SK-N-SH (cell line): ENCODE results near the gene STARD5. TPM values are rescaled to one million over a fixed set of nuclear protein-coding genes. Genes with fewer than 3 reads are reported as not detected.

Experiments used
- CTCF ChIA-PET: fragments of 300-600, 350-600 bp; formaldehyde crosslinking; extraction: SDS; loops from one replicate; lab custom pipeline; 2021; lab: Yijun Ruan, JAX
- POLR2A ChIA-PET: fragments of 350-600 bp; sonication (Branson Sonifier 250); formaldehyde crosslinking; extraction: SDS; loops from one replicate; lab custom pipeline; 2020; ENCODE audit warnings: antibody characterized with exemption, inconsistent platforms; lab: Yijun Ruan, JAX
- DNase-seq: peaks from one replicate; pipeline ENCODE4 v3.0.0; 2012
- H2AFZ ChIP-seq: fragments of 200-600 bp; sonication (generic); 2 replicates; pipeline ENCODE4 v1.8.1; 2016; ENCODE audit warnings: antibody characterized with exemption, mild to moderate bottlenecking, low read depth
- H3F3A ChIP-seq: fragments of 200-600 bp; sonication (generic); replicated peaks from 2 replicates; pipeline ENCODE3; 2016; ENCODE audit warnings: antibody characterized with exemption, mild to moderate bottlenecking; ENCODE audit not compliant: insufficient read depth
- H3K27ac ChIP-seq, 2 experiments: fragments of 200-500 bp in 1 of 2; fragments of 200-600 bp in 1 of 2; sonication (Bioruptor generic) in 1 of 2; sonication (generic), shearing (Covaris generic) in 1 of 2; 2 replicates each; pipeline versions ENCODE4 v1.5.1 to v1.6.1; 2014 to 2016; ENCODE audit warnings: low read depth in 2 of 2, inconsistent platforms in 1 of 2, low read length in 1 of 2, mild to moderate bottlenecking in 1 of 2, mixed read lengths in 1 of 2
- H3K27me3 ChIP-seq: fragments of 200-600 bp; sonication (generic), shearing (Covaris generic); 2 replicates; pipeline ENCODE4 v1.6.1; 2016; ENCODE audit warnings: mixed run types; ENCODE audit not compliant: insufficient read depth
- H3K36me3 ChIP-seq, 2 experiments: fragments of 200-500 bp in 1 of 2; fragments of 200-600 bp in 1 of 2; sonication (Bioruptor generic) in 1 of 2; sonication (generic) in 1 of 2; replicated peaks in 1 of 2; 2 replicates each; pipeline versions ENCODE3 to v1.5.1; 2014 to 2016; ENCODE audit warnings: low read length in 1 of 2, mild to moderate bottlenecking in 1 of 2; ENCODE audit not compliant: insufficient read depth in 2 of 2, control insufficient read depth in 1 of 2
- H3K4me1 ChIP-seq, 2 experiments: fragments of 200-500 bp in 1 of 2; fragments of 200-600 bp in 1 of 2; sonication (Bioruptor generic) in 1 of 2; sonication (generic), shearing (Covaris generic) in 1 of 2; 2 replicates each; pipeline versions ENCODE4 v1.5.1 to v1.6.1; 2014 to 2016; ENCODE audit warnings: low read depth in 1 of 2, low read length in 1 of 2, mixed run types in 1 of 2; ENCODE audit not compliant: insufficient read depth in 2 of 2, control insufficient read depth in 1 of 2
- H3K4me2 ChIP-seq: fragments of 200-600 bp; sonication (generic), shearing (Covaris generic); 2 replicates; pipeline ENCODE4 v1.6.1; 2017; ENCODE audit warnings: mixed run types
- H3K4me3 ChIP-seq, 2 experiments: fragments of 200-500 bp in 1 of 2; fragments of 200-600 bp in 1 of 2; sonication (Bioruptor generic) in 1 of 2; sonication (generic), shearing (Covaris generic) in 1 of 2; 2 replicates each; pipeline versions ENCODE4 v1.5.1 to v1.8.1; 2014 to 2016; ENCODE audit warnings: low read depth in 2 of 2, inconsistent platforms in 1 of 2, low read length in 1 of 2, mild to moderate bottlenecking in 1 of 2, mixed read lengths in 1 of 2, moderate library complexity in 1 of 2
- H3K79me2 ChIP-seq: fragments of 200-600 bp; sonication (generic); 2 replicates; pipeline ENCODE4 v1.8.1; 2017; ENCODE audit warnings: mild to moderate bottlenecking; ENCODE audit not compliant: insufficient read depth
- H3K9ac ChIP-seq: fragments of 200-600 bp; sonication (generic); 2 replicates; pipeline ENCODE4 v1.6.1; 2017; ENCODE audit warnings: mixed run types
- H3K9me2 ChIP-seq: fragments of 200-600 bp; sonication (generic); 2 replicates; pipeline ENCODE4 v1.6.1; 2017; ENCODE audit warnings: mixed run types
- H3K9me3 ChIP-seq: fragments of 200-600 bp; sonication (generic); 2 replicates; pipeline ENCODE4 v1.6.1; 2017; ENCODE audit warnings: mixed run types, mild to moderate bottlenecking, moderate library complexity
- H4K20me1 ChIP-seq: fragments of 200-600 bp; sonication (generic); 2 replicates; pipeline ENCODE4 v1.6.1; 2017; ENCODE audit warnings: mild to moderate bottlenecking, mixed run types; ENCODE audit not compliant: insufficient read depth
- ELF1 ChIP-seq: IDR thresholded peaks from 2 replicates; pipeline ENCODE4 v1.4.0; 2012
- EZH2phosphoT487 ChIP-seq: fragments of 200-600 bp; sonication (generic); IDR thresholded peaks from 2 replicates; pipeline ENCODE4 v1.6.1; 2017; ENCODE audit warnings: low read depth, mixed run types, mild to moderate bottlenecking, antibody characterized with exemption, moderate library complexity, borderline replicate concordance
- FOSL2 ChIP-seq: IDR thresholded peaks from 2 replicates; pipeline ENCODE4 v1.4.0; 2012; ENCODE audit warnings: low read depth, mild to moderate bottlenecking, moderate library complexity, borderline replicate concordance
- FOXJ3 ChIP-seq: sonication (generic); formaldehyde crosslinking; IDR thresholded peaks from 2 replicates; pipeline ENCODE4 v1.5.1; 2020; ENCODE audit warnings: mild to moderate bottlenecking, missing genetic modification reagents
- FOXM1 ChIP-seq: IDR thresholded peaks from 2 replicates; pipeline ENCODE4 v1.4.0; 2012; ENCODE audit warnings: low read depth, mild to moderate bottlenecking
- GABPA ChIP-seq: IDR thresholded peaks from 2 replicates; pipeline ENCODE4 v1.4.0; 2012; ENCODE audit warnings: low read depth, mild to moderate bottlenecking
- GATA2 ChIP-seq: sonication (generic); formaldehyde crosslinking; IDR thresholded peaks from 2 replicates; pipeline ENCODE4 v1.5.0; 2020; ENCODE audit warnings: mild to moderate bottlenecking, missing genetic modification reagents
- NFIC ChIP-seq: IDR thresholded peaks from 2 replicates; pipeline ENCODE4 v1.4.0; 2012; ENCODE audit warnings: borderline replicate concordance
- PBX3 ChIP-seq: IDR thresholded peaks from 2 replicates; pipeline ENCODE4; 2012
- RFX5 ChIP-seq: IDR thresholded peaks from 2 replicates; pipeline ENCODE4 v1.6.1; 2012; ENCODE audit warnings: mild to moderate bottlenecking, improper control_type of control experiment, low read length
- RXRA ChIP-seq: IDR thresholded peaks from 2 replicates; pipeline ENCODE4 v1.4.0; 2012; ENCODE audit warnings: low read depth, mild to moderate bottlenecking, borderline replicate concordance
- SMC3 ChIP-seq: IDR thresholded peaks from 2 replicates; pipeline ENCODE4 v1.6.1; 2012; ENCODE audit warnings: low read depth, low read length, improper control_type of control experiment
- TEAD4 ChIP-seq: IDR thresholded peaks from 2 replicates; pipeline ENCODE4 v1.4.0; 2012; ENCODE audit warnings: mild to moderate bottlenecking, borderline replicate concordance; ENCODE audit not compliant: insufficient read depth
- USF2 ChIP-seq: fragments of 150-350 bp; IDR thresholded peaks from 2 replicates; pipeline ENCODE4 v1.6.1; 2017; ENCODE audit warnings: antibody characterized with exemption, low read length, low read depth, borderline replicate concordance
- WGBS: methylation state at CpG from one replicate; pipeline ENCODE4 v1.1.6; 2017; ENCODE audit warnings: low lambda C conversion rate; 5-methylcytosine and 5-hydroxymethylcytosine counted together
- polyA plus RNA-seq, 3 experiments: library from polyadenylated mRNA; depleted of rRNA; stranded (reverse); fragments of >200 nt; gene quantifications; 2 replicates each; pipeline ENCODE4 v1.2.3, GENCODE V29; 2012

The STARD5 gene
- polyA plus RNA-seq, 1 of the 3 experiments (the other 2 are of a cell fraction) = 1.6 TPM

- POLR2A ChIA-PET = no interaction called here
- Histone ChIP-seq H3K9ac (no peak overlapping the region), H3K36me3 (no peaks in the 10 kb centered on the region), H3K27ac (no peak overlapping the region), H3K9me3 (no peaks in the 10 kb centered on the region), H3K27me3 (peaks cover 31% of the 10 kb centered on the region), H3K4me2 (no peak overlapping the region), H3K4me1 (no peaks in the 10 kb centered on the region), H3K4me3 (no peak overlapping the region), H3K9me2 (no peaks in the 10 kb centered on the region), H2AFZ (no peak overlapping the region), H3F3A (no peaks in the 10 kb centered on the region), H4K20me1 (no peaks in the 10 kb centered on the region), H3K79me2 (no peaks in the 10 kb centered on the region)
- TF ChIP-seq FOSL2 = no peak
- no peak for TF ChIP-seq PBX3
- no peak for TF ChIP-seq GABPA
- TF ChIP-seq GATA2 (CRISPR knock-in tag) = no peak
- TF ChIP-seq FOXM1 = no peak
- TF ChIP-seq FOXJ3 (CRISPR knock-in tag) = no peak
- TF ChIP-seq ELF1 = no peak
- no peak for TF ChIP-seq EZH2phosphoT487
- CTCF ChIA-PET = interaction anchor here (0.9 to 7.2 kb wide), 6 partner anchors 8 to 177 kb away, joined by 3 to 57 read pairs (median 8); no protein-coding TSS in a partner anchor
- 36% methylated on average over 1 of the region's 5 CpGs for WGBS
- DNase-seq = no peak
These were observed 41.0 kb downstream of the STARD5 start for GRCh38 chr15:81282911-81283310.

- 71% methylated on average over 18 of the region's 18 CpGs for WGBS
- POLR2A ChIA-PET = no interaction called here
- no peak for DNase-seq
- no peak overlapping the region for H3K9ac ChIP-seq
- H4K20me1 ChIP-seq = no peaks in the 10 kb centered on the region
- TF ChIP-seq NFIC = no peak
- no peak for TF ChIP-seq RFX5
- no peak for TF ChIP-seq USF2
- no peak for TF ChIP-seq TEAD4
- TF ChIP-seq RXRA = no peak
- no peak for TF ChIP-seq GABPA
- no peak for TF ChIP-seq SMC3
- no peak for TF ChIP-seq GATA2 (CRISPR knock-in tag)
- H2AFZ ChIP-seq = no peak overlapping the region
- no peaks in the 10 kb centered on the region for H3K4me1 ChIP-seq
- H3K27ac ChIP-seq = no peak overlapping the region
- H3K4me2 ChIP-seq = no peak overlapping the region
- H3K9me2 ChIP-seq = no peaks in the 10 kb centered on the region
- no peaks in the 10 kb centered on the region for H3K36me3 ChIP-seq
- peaks cover 31% of the 10 kb centered on the region for H3K27me3 ChIP-seq
- no peak overlapping the region for H3K4me3 ChIP-seq
- H3K79me2 ChIP-seq = no peaks in the 10 kb centered on the region
- no peaks in the 10 kb centered on the region for H3K9me3 ChIP-seq
- no peaks in the 10 kb centered on the region for H3F3A ChIP-seq
- CTCF ChIA-PET = interaction anchor here (1.7 to 7.2 kb wide), 5 partner anchors 8 to 176 kb away, joined by 5 to 57 read pairs (median 10); no protein-coding TSS in a partner anchor
These were observed 41.4 kb downstream of the STARD5 start for GRCh38 chr15:81282606-81282895.
